ENCODE data around the gene PLEKHO2.

Gene PLEKHO2

DNA sequence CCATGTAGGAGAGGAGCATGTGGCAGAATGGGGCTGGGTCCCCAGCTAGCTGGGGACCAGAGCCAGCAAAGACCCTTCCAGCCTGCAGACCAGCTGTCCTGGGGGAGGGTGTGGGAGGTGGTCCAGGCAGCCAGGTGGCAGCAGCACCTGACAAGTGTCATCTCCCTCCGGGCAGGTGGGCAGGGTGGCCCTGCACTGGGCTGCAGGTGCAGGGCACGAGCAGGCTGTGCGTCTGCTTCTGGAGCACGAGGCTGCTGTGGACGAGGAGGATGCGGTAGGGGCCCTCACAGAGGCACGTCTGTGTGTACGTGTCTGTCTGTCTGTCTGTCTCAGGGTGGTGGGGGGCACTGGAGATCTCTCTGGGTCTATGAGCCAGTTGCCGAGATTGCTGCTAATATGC, 75.5 kb downstream of the PLEKHO2 start:
- DNase-seq, result no peak
